H9 (cell line): ENCODE data around the gene TNKS1BP1. TPM values are rescaled to one million over a fixed set of nuclear protein-coding genes. Genes with fewer than 3 reads are reported as not detected.

ENCODE experiments used
- DNase-seq: peaks from one replicate; pipeline ENCODE4 v3.0.0-alpha.2; 2017
- H2AFZ ChIP-seq: one replicate; pipeline ENCODE4 v1.6.1; 2013; ENCODE audit warnings: mild to moderate bottlenecking, low read length, control low read depth, moderate library complexity
- H2AK5ac ChIP-seq: 2 replicates; pipeline ENCODE4 v1.6.1; 2013; ENCODE audit warnings: low read length, control low read depth, mixed read lengths; ENCODE audit not compliant: insufficient read length
- H2BK120ac ChIP-seq: one replicate; pipeline ENCODE4 v1.6.1; 2013; ENCODE audit warnings: low read depth, mild to moderate bottlenecking, low read length, control low read depth, inconsistent platforms; ENCODE audit not compliant: poor library complexity, severe bottlenecking
- H2BK12ac ChIP-seq: 2 replicates; pipeline ENCODE4 v1.6.1; 2013; ENCODE audit warnings: low read length, control low read depth, mixed read lengths, low read depth; ENCODE audit not compliant: insufficient read length
- H2BK15ac ChIP-seq: 2 replicates; pipeline ENCODE4 v1.6.1; 2013; ENCODE audit warnings: low read depth, low read length, control low read depth
- H2BK20ac ChIP-seq: one replicate; pipeline ENCODE4 v1.6.1; 2013; ENCODE audit warnings: low read depth, mild to moderate bottlenecking, low read length, control low read depth, inconsistent platforms; ENCODE audit not compliant: poor library complexity, severe bottlenecking
- H2BK5ac ChIP-seq: 2 replicates; pipeline ENCODE4 v1.6.1; 2013; ENCODE audit warnings: low read length, control low read depth, mixed read lengths; ENCODE audit not compliant: insufficient read length
- H3K14ac ChIP-seq: 2 replicates; pipeline ENCODE4 v1.6.1; 2013; ENCODE audit warnings: low read length, control low read depth; ENCODE audit not compliant: insufficient read depth
- H3K18ac ChIP-seq: 2 replicates; pipeline ENCODE4 v1.6.1; 2013; ENCODE audit warnings: low read depth, mild to moderate bottlenecking, mixed read lengths, low read length, control low read depth; ENCODE audit not compliant: insufficient read length
- H3K23ac ChIP-seq: 2 replicates; pipeline ENCODE4 v1.6.1; 2013; ENCODE audit warnings: low read length, control low read depth, mixed read lengths, low read depth; ENCODE audit not compliant: insufficient read length
- H3K23me2 ChIP-seq: 2 replicates; pipeline ENCODE4 v1.6.1; 2013; ENCODE audit warnings: low read depth, mild to moderate bottlenecking, mixed read lengths, low read length, control low read depth; ENCODE audit not compliant: insufficient read length, poor library complexity, severe bottlenecking
- H3K27ac ChIP-seq: 2 replicates; pipeline ENCODE4 v1.5.1; 2013; ENCODE audit warnings: low read length, control low read depth, mixed read lengths, low read depth; ENCODE audit not compliant: insufficient read length
- H3K27me3 ChIP-seq: 2 replicates; pipeline ENCODE4 v1.6.1; 2013; ENCODE audit warnings: low read length, control low read depth, inconsistent platforms; ENCODE audit not compliant: insufficient read depth
- H3K4ac ChIP-seq: 2 replicates; pipeline ENCODE4 v1.6.1; 2013; ENCODE audit warnings: low read depth, mild to moderate bottlenecking, control low read depth, inconsistent platforms, low read length, moderate library complexity
- H3K4me1 ChIP-seq: 2 replicates; pipeline ENCODE4 v1.6.1; 2013; ENCODE audit warnings: low read length, control low read depth, inconsistent platforms; ENCODE audit not compliant: insufficient read depth
- H3K4me2 ChIP-seq: 2 replicates; pipeline ENCODE4 v1.6.1; 2013; ENCODE audit warnings: low read length, control low read depth, mixed read lengths; ENCODE audit not compliant: insufficient read length, insufficient read depth
- H3K56ac ChIP-seq: 2 replicates; pipeline ENCODE4 v1.6.1; 2013; ENCODE audit warnings: low read depth, mild to moderate bottlenecking, mixed read lengths, low read length, control low read depth; ENCODE audit not compliant: insufficient read length
- H3K79me1 ChIP-seq: 2 replicates; pipeline ENCODE4 v1.6.1; 2013; ENCODE audit warnings: low read depth, mild to moderate bottlenecking, moderate library complexity, low read length, control low read depth, inconsistent platforms; ENCODE audit not compliant: insufficient read depth, poor library complexity, severe bottlenecking
- H3K79me2 ChIP-seq: 2 replicates; pipeline ENCODE4 v1.6.1; 2013; ENCODE audit warnings: low read length, control low read depth, inconsistent platforms; ENCODE audit not compliant: insufficient read depth
- H3K9ac ChIP-seq: 2 replicates; pipeline ENCODE4 v1.6.1; 2013; ENCODE audit warnings: low read length, control low read depth, mixed read lengths; ENCODE audit not compliant: insufficient read length; ENCODE audit errors: extremely low read depth
- H3K9me3 ChIP-seq: one replicate; pipeline ENCODE4 v1.6.1; 2013; ENCODE audit warnings: low read depth, low read length, inconsistent platforms; ENCODE audit not compliant: control insufficient read depth
- H3T11ph ChIP-seq: one replicate; pipeline ENCODE4 v1.6.1; 2013; ENCODE audit warnings: mild to moderate bottlenecking, low read length, control low read depth, inconsistent platforms
- H4K20me1 ChIP-seq: one replicate; pipeline ENCODE4 v1.6.1; 2013; ENCODE audit not compliant: control insufficient read depth, insufficient read length, insufficient read depth
- H4K5ac ChIP-seq: 2 replicates; pipeline ENCODE4 v1.6.1; 2013; ENCODE audit warnings: low read depth, mild to moderate bottlenecking, mixed read lengths, low read length, control low read depth; ENCODE audit not compliant: insufficient read length
- H4K8ac ChIP-seq: replicated peaks from 2 replicates; pipeline ENCODE4 v1.6.1; 2013; ENCODE audit warnings: low read length, control low read depth, mixed read lengths, low read depth; ENCODE audit not compliant: insufficient read length
- H4K91ac ChIP-seq: 2 replicates; pipeline ENCODE4 v1.6.1; 2013; ENCODE audit warnings: low read depth, mild to moderate bottlenecking, moderate library complexity, mixed read lengths, low read length, control low read depth; ENCODE audit not compliant: insufficient read length
- H3K27ac Mint-ChIP-seq, 3 experiments: 2 replicates in 2 of 3; 3 replicates in 1 of 3; pipeline ENCODE4 v1.8.0; 2020 to 2021; ENCODE audit warnings: mixed read lengths in 3 of 3, mild to moderate bottlenecking in 1 of 3, moderate library complexity in 1 of 3
- H3K27me3 Mint-ChIP-seq: 2 replicates; pipeline ENCODE4 v1.8.0; 2021; ENCODE audit warnings: low read depth, mild to moderate bottlenecking, moderate library complexity, mixed read lengths
- H3K36me3 Mint-ChIP-seq, 3 experiments: 2 replicates in 2 of 3; 3 replicates in 1 of 3; pipeline ENCODE4 v1.8.0; 2020 to 2021; ENCODE audit warnings: low read depth in 3 of 3, mixed read lengths in 3 of 3; ENCODE audit not compliant: insufficient read depth in 1 of 3
- H3K4me1 Mint-ChIP-seq, 2 experiments: 2 replicates each; pipeline ENCODE4 v1.8.0; 2020; ENCODE audit warnings: mixed read lengths in 2 of 2
- H3K4me3 Mint-ChIP-seq, 2 experiments: 2 replicates in 1 of 2; 3 replicates in 1 of 2; pipeline ENCODE4 v1.8.0; 2020 to 2021; ENCODE audit warnings: mild to moderate bottlenecking in 2 of 2, mixed read lengths in 2 of 2, moderate library complexity in 1 of 2
- H3K9me3 Mint-ChIP-seq, 2 experiments: 2 replicates in 1 of 2; 3 replicates in 1 of 2; pipeline ENCODE4 v1.8.0; 2020; ENCODE audit warnings: mild to moderate bottlenecking in 2 of 2, mixed read lengths in 2 of 2, moderate library complexity in 1 of 2
- WGBS: extraction: QIAGEN DNeasy Blood & Tissue Kit; methylation state at CpG from one replicate; pipeline ENCODE4 v1.1.7; 2013; ENCODE audit warnings: missing lambda C conversion rate, low lambda C conversion rate, mixed read lengths; ENCODE audit not compliant: insufficient read length; ENCODE audit errors: extremely low coverage; 5-methylcytosine and 5-hydroxymethylcytosine counted together
- total RNA-seq: library from RNA; stranded (reverse); gene quantifications from 2 replicates; pipeline ENCODE4 v1.2.1, GENCODE V29; 2021
- TF ChIP-seq, protein P1 (sequence below): fragments of 200-600 bp; sonication (generic); conservative IDR thresholded peaks from 3 replicates; pipeline ENCODE4 v1.8.0; 2021; ENCODE audit warnings: antibody characterized with exemption, mild to moderate bottlenecking

The TNKS1BP1 gene
- total RNA-seq, 1 experiment from 2014 or later = 130 TPM

DNA sequence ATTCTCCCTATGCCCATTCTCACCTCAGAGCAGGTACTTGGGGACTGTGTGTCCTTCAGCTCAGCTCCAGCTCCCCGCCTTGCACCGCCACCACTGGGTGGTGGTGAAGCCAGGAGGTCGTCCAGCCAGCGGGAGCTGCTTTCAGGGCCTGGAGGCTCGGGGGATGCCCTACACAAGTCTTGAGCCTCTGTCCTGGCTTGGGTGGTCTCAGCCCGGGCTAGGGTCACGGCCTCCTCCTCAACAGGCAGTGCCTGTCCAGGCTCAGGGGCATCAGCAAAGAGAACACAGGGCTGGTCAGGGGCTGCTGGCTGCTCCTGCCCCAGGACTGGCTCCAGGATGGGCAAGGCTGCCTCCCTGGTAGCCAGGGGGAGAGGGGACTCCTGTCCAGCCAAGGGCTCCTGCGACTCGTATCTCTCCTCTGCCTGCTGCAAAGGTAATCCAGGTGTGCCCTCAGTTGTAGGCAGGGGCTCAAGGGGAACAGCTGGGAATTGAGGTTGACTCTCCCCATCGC, 12.2 kb downstream of the TNKS1BP1 start:
- H4K8ac ChIP-seq = no peak overlapping the region
- Mint-ChIP-seq H3K27ac (peak overlapping the region; percentile 88 to 97 (median 95); a peak in 4 of 7 replicates), H3K9me3 (no peaks in the 10 kb centered on the region), H3K36me3 (peaks cover 35 to 48% (median 38%) of the 10 kb centered on the region in 3 experiments), H3K4me1 (peaks cover 15 to 18% of the 10 kb centered on the region in 2 experiments), H3K4me3 (peak overlapping the region in 1 of 2 experiments; percentile 39; a peak in 2 of 5 replicates), H3K27me3 (no peaks in the 10 kb centered on the region)
- H4K5ac ChIP-seq = no peak overlapping the region
- no peak overlapping the region for H2AFZ ChIP-seq
- H3K27ac ChIP-seq = no peak overlapping the region
- H2BK20ac ChIP-seq = no peak overlapping the region
- TF ChIP-seq, protein P1, sequence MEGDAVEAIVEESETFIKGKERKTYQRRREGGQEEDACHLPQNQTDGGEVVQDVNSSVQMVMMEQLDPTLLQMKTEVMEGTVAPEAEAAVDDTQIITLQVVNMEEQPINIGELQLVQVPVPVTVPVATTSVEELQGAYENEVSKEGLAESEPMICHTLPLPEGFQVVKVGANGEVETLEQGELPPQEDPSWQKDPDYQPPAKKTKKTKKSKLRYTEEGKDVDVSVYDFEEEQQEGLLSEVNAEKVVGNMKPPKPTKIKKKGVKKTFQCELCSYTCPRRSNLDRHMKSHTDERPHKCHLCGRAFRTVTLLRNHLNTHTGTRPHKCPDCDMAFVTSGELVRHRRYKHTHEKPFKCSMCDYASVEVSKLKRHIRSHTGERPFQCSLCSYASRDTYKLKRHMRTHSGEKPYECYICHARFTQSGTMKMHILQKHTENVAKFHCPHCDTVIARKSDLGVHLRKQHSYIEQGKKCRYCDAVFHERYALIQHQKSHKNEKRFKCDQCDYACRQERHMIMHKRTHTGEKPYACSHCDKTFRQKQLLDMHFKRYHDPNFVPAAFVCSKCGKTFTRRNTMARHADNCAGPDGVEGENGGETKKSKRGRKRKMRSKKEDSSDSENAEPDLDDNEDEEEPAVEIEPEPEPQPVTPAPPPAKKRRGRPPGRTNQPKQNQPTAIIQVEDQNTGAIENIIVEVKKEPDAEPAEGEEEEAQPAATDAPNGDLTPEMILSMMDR = no peak
- no peak overlapping the region for H2AK5ac ChIP-seq
- H2BK15ac ChIP-seq = no peak overlapping the region
- no peak overlapping the region for H2BK12ac ChIP-seq
- no peaks in the 10 kb centered on the region for H3K79me1 ChIP-seq
- H3K9me3 ChIP-seq = no peaks in the 10 kb centered on the region
- no peak overlapping the region for H3K14ac ChIP-seq
- no peaks in the 10 kb centered on the region for H3K27me3 ChIP-seq
- H3K79me2 ChIP-seq = peaks cover 4% of the 10 kb centered on the region; the same call in 1 of the 2 replicates
- H3K4me2 ChIP-seq = no peak overlapping the region
- no peak overlapping the region for H3K4ac ChIP-seq
- no CpG with 5 or more reads among the region's 10 CpGs for WGBS
- peaks cover 21% of the 10 kb centered on the region for H3K4me1 ChIP-seq
- H3K56ac ChIP-seq = no peak overlapping the region
- no peak overlapping the region for H2BK120ac ChIP-seq
- H3K23ac ChIP-seq = no peak overlapping the region
- H2BK5ac ChIP-seq = no peak overlapping the region
- DNase-seq = no peak
- no peak overlapping the region for H3K9ac ChIP-seq
- H3T11ph ChIP-seq = no peak overlapping the region
- H3K23me2 ChIP-seq = peaks cover 6% of the 10 kb centered on the region
- H3K18ac ChIP-seq = no peak overlapping the region
- no peaks in the 10 kb centered on the region for H4K20me1 ChIP-seq
- no peak overlapping the region for H4K91ac ChIP-seq
